HCT116 (cell line): Measurements from ENCODE around the gene TRAF2. TPM values are rescaled to one million over a fixed set of nuclear protein-coding genes. Genes with fewer than 3 reads are reported as not detected.

Experiments used
- ATAC-seq: fragments of 200-7000 bp; cut with Tn5 transposase; 2 replicates; pipeline ENCODE4 v1.9.1; 2020; ENCODE audit warnings: mild to moderate bottlenecking, moderate library complexity
- BruUV-seq: library from RNA; stranded (reverse); fragments of 400-500 nt; replicated peaks from 2 replicates; lab custom pipeline; 2021; lab: Mats Ljungman, UMichigan
- CTCF ChIA-PET: fragments of 300-600 bp; sonication (Branson Sonifier 250); formaldehyde crosslinking; loops from one replicate; lab custom pipeline; 2021; ENCODE audit warnings: antibody characterized with exemption; lab: Charles Lee
- POLR2A ChIA-PET: fragments of 300-600, 350-600 bp; sonication (Branson Sonifier 250); formaldehyde crosslinking; loops from one replicate; lab custom pipeline; 2021; ENCODE audit warnings: antibody characterized with exemption; lab: Charles Lee
- RAD21 ChIA-PET, 2 experiments: fragments of 300-600 bp; sonication (Branson Sonifier 250); formaldehyde crosslinking; loops; one replicate each; lab custom pipeline; 2023; ENCODE audit warnings: low total read pairs in 2 of 2; ENCODE audit not compliant: uncharacterized antibody in 2 of 2, unreplicated experiment in 2 of 2, low non-redundant PET in 1 of 2; lab: Charles Lee
- DNase-seq: peaks from one replicate; pipeline ENCODE4 v3.0.0-alpha.2; 2010; ENCODE audit warnings: low read depth, low spot score
- H2AFZ ChIP-seq: fragments of 200-600 bp; shearing (Covaris generic), sonication (generic); 2 replicates; pipeline ENCODE4 v1.6.1; 2017; ENCODE audit warnings: low read depth, mixed run types, mixed read lengths, antibody characterized with exemption, low read length; ENCODE audit not compliant: poor library complexity, severe bottlenecking
- H3K27ac ChIP-seq: 2 replicates; pipeline ENCODE4 v1.5.1; 2012; ENCODE audit warnings: low read depth, low read length
- H3K27me3 ChIP-seq: fragments of 200-600 bp; sonication (generic); 2 replicates; pipeline ENCODE4 v1.6.1; 2016; ENCODE audit warnings: mixed run types, low read length, mixed read lengths; ENCODE audit not compliant: insufficient read depth
- H3K36me3 ChIP-seq, 2 experiments: fragments of 200-500 bp in 1 of 2; fragments of 200-600 bp in 1 of 2; sonication (Bioruptor generic) in 1 of 2; sonication (generic) in 1 of 2; 2 replicates each; pipeline versions ENCODE4 v1.5.1 to v1.6.1; 2014 to 2016; ENCODE audit warnings: low read length in 2 of 2, inconsistent platforms in 1 of 2, mixed read lengths in 1 of 2, mixed run types in 1 of 2; ENCODE audit not compliant: insufficient read depth in 2 of 2, control insufficient read depth in 1 of 2
- H3K4me1 ChIP-seq, 2 experiments: fragments of 200-600 bp in 1 of 2; sonication (generic) in 1 of 2; 2 replicates each; pipeline versions ENCODE4 v1.5.1 to v1.6.1; 2012 to 2017; ENCODE audit warnings: low read length in 2 of 2, inconsistent platforms in 1 of 2, mild to moderate bottlenecking in 1 of 2, mixed read lengths in 1 of 2, mixed run types in 1 of 2, moderate library complexity in 1 of 2; ENCODE audit not compliant: insufficient read depth in 2 of 2, control insufficient read depth in 1 of 2
- H3K4me2 ChIP-seq: fragments of 200-600 bp; sonication (generic); 2 replicates; pipeline ENCODE4 v1.6.1; 2017; ENCODE audit warnings: mixed run types, low read length, mixed read lengths
- H3K4me3 ChIP-seq, 2 experiments: fragments of 200-600 bp in 1 of 2; sonication (generic) in 1 of 2; replicated peaks in 1 of 2; 2 replicates each; pipeline ENCODE4 v1.5.1; 2011 to 2016; ENCODE audit warnings: low read length in 2 of 2, control low read depth in 1 of 2, low read depth in 1 of 2, mild to moderate bottlenecking in 1 of 2, mixed read lengths in 1 of 2, mixed run types in 1 of 2
- H3K79me2 ChIP-seq: fragments of 200-600 bp; sonication (generic); 2 replicates; pipeline ENCODE4 v1.6.1; 2017; ENCODE audit warnings: mild to moderate bottlenecking, mixed run types, low read length, moderate library complexity, mixed read lengths; ENCODE audit not compliant: insufficient read depth
- H3K9ac ChIP-seq: fragments of 200-600 bp; sonication (generic); 2 replicates; pipeline ENCODE4 v1.6.1; 2016; ENCODE audit warnings: low read length, mixed read lengths
- H3K9me2 ChIP-seq: fragments of 200-600 bp; sonication (generic), shearing (Covaris generic); 2 replicates; pipeline ENCODE4 v1.6.1; 2017; ENCODE audit warnings: mixed run types, mild to moderate bottlenecking, moderate library complexity; ENCODE audit not compliant: insufficient read depth
- H3K9me3 ChIP-seq, 2 experiments: fragments of 200-500 bp in 1 of 2; fragments of 200-600 bp in 1 of 2; sonication (Bioruptor generic) in 1 of 2; sonication (generic) in 1 of 2; 2 replicates each; pipeline ENCODE4 v1.6.1; 2014 to 2017; ENCODE audit warnings: low read length in 2 of 2, mixed read lengths in 2 of 2, inconsistent platforms in 1 of 2, low read depth in 1 of 2, mild to moderate bottlenecking in 1 of 2, mixed run types in 1 of 2, moderate library complexity in 1 of 2; ENCODE audit not compliant: control insufficient read depth in 1 of 2, insufficient read depth in 1 of 2
- H4K20me1 ChIP-seq: fragments of 200-600 bp; sonication (generic), shearing (Covaris generic); 2 replicates; pipeline ENCODE4 v1.6.1; 2017; ENCODE audit warnings: mixed run types, mild to moderate bottlenecking, moderate library complexity; ENCODE audit not compliant: insufficient read depth
- CTCF ChIP-seq, 3 experiments: fragments of 200-600 bp in 1 of 3; sonication (generic) in 1 of 3; IDR thresholded peaks in 2 of 3; conservative IDR thresholded peaks in 1 of 3; 2 replicates each; pipeline ENCODE4 v1.5.1; 2012 to 2017; ENCODE audit warnings: low read depth in 2 of 3, low read length in 2 of 3, antibody characterized with exemption in 1 of 3, borderline replicate concordance in 1 of 3, control low read depth in 1 of 3, mild to moderate bottlenecking in 1 of 3, mixed read lengths in 1 of 3, mixed run types in 1 of 3, moderate library complexity in 1 of 3; ENCODE audit not compliant: insufficient read depth in 1 of 3
- EGR1 ChIP-seq: IDR thresholded peaks from 2 replicates; pipeline ENCODE4 v1.6.1; 2012; ENCODE audit warnings: low read depth
- ELF1 ChIP-seq: IDR thresholded peaks from 2 replicates; pipeline ENCODE4 v1.6.1; 2012; ENCODE audit warnings: low read depth, borderline replicate concordance
- EZH2 ChIP-seq: fragments of 200-600 bp; sonication (generic); IDR thresholded peaks from 2 replicates; pipeline ENCODE4 v1.6.1; 2017; ENCODE audit warnings: antibody characterized with exemption, mixed run types
- EZH2phosphoT487 ChIP-seq: fragments of 200-600 bp; IDR thresholded peaks from 2 replicates; pipeline ENCODE4 v1.6.1; 2018; ENCODE audit warnings: antibody characterized with exemption, borderline replicate concordance
- JUND ChIP-seq: IDR thresholded peaks from 2 replicates; pipeline ENCODE4 v1.6.1; 2012
- MAX ChIP-seq: IDR thresholded peaks from 2 replicates; pipeline ENCODE4 v1.6.1; 2012
- POLR2A ChIP-seq: IDR thresholded peaks from 2 replicates; pipeline ENCODE4 v1.7.0; 2011; ENCODE audit warnings: borderline replicate concordance; ENCODE audit not compliant: insufficient read depth, insufficient read length; ENCODE audit errors: extremely low read depth
- POLR2AphosphoS5 ChIP-seq: IDR thresholded peaks from 2 replicates; pipeline ENCODE4 v1.6.1; 2011; ENCODE audit warnings: mild to moderate bottlenecking, low read depth, low read length, moderate library complexity
- SP1 ChIP-seq: IDR thresholded peaks from 2 replicates; pipeline ENCODE4 v1.6.1; 2012; ENCODE audit warnings: low read depth
- ZFX ChIP-seq: fragments of 450-650 bp; IDR thresholded peaks from 2 replicates; pipeline ENCODE4 v1.6.1; 2017
- intact Hi-C: fragments of 100-400 bp; cut with micrococcal nuclease; formaldehyde crosslinking; loops from 2 replicates; pipeline ENCODE4 v1.10.0; 2022
- total RNA-seq: library from RNA; stranded (reverse); gene quantifications from one replicate; pipeline ENCODE4 v1.2.1, GENCODE V29; 2021; ENCODE audit not compliant: unreplicated experiment

TRAF2 gene
- total RNA-seq, 1 experiment from 2014 or later: 28.4 TPM

DNA sequence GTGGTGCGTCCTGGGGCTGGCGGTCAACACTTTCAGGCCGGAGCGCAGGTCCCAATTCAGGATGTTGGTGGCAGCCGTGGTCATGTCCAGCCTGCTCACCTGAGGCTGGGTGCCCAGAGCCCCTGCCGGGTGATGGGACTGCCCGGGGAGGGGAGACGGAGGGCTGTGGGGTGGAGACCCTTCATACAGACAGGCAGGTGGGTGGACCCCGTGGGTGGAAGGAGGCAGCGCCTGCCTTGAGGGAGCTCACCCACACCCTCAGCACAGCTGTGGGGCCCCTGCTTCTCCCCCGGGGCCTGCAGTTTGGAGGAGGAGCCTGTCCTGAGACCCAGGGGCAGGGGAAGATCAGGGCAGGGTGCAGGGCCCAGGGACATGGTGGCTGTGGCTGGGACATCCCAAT lies 84.0 kb downstream of the TRAF2 start:
- no peaks in the 10 kb centered on the region for H3K27me3 ChIP-seq
- no peak for ATAC-seq
- POLR2A ChIA-PET: no interaction called here
- no peak for TF ChIP-seq POLR2A
- TF ChIP-seq ZFX: no peak
- TF ChIP-seq ELF1: no peak
- TF ChIP-seq EZH2: no peak
- no peak for TF ChIP-seq CTCF (IDR thresholded peaks at IDR 0.05 in 2 of 3, conservative IDR thresholded peaks at IDR 0.05 in 1 of 3; ENCODE audit: borderline replicate concordance in 1 of 3, insufficient read depth in 1 of 3, low read depth in 2 of 3, low read length in 2 of 3)
- no peak for TF ChIP-seq EZH2phosphoT487
- TF ChIP-seq POLR2AphosphoS5: no peak
- TF ChIP-seq, all 23 proteins: peak for 0
- no peaks in the 10 kb centered on the region for H3K9me2 ChIP-seq
- no peaks in the 10 kb centered on the region for H3K36me3 ChIP-seq
- no peaks in the 10 kb centered on the region for H3K9me3 ChIP-seq
- no peak overlapping the region for H3K4me3 ChIP-seq
- H3K4me2 ChIP-seq: no peak overlapping the region
- ChIA-PET RAD21 (no interaction called here), CTCF (no interaction called here)
- no peaks in the 10 kb centered on the region for H3K79me2 ChIP-seq
- BruUV-seq: no TSS peak
- no peak for DNase-seq
- no peak overlapping the region for H3K9ac ChIP-seq
- H3K27ac ChIP-seq: no peak overlapping the region
- intact Hi-C loops: no loop called here
- no peaks in the 10 kb centered on the region for H4K20me1 ChIP-seq
- H3K4me1 ChIP-seq: peaks cover 0 to 17% of the 10 kb centered on the region in 2 experiments; a peak in 3 of 4 replicates
- H2AFZ ChIP-seq: no peak overlapping the region

- CTCF ChIA-PET: no interaction called here
These were observed 85.4 kb downstream of the TRAF2 start for GRCh38 chr9:136971746-136972145.

More at GRCh38 chr9:136971746-136972145, 85.4 kb downstream of the TRAF2 start:
- ATAC-seq (no peak), DNase-seq (no peak)
- BruUV-seq: no TSS peak
- no peaks in the 10 kb centered on the region for H3K36me3 ChIP-seq
- H3K9ac ChIP-seq: no peak overlapping the region
- no peaks in the 10 kb centered on the region for H3K27me3 ChIP-seq
- peaks cover 2 to 18% of the 10 kb centered on the region in 2 experiments; a peak in 3 of 4 replicates for H3K4me1 ChIP-seq
- no peak overlapping the region for H3K4me2 ChIP-seq
- POLR2A ChIA-PET: no interaction called here
- H2AFZ ChIP-seq: no peak overlapping the region
- H4K20me1 ChIP-seq: no peaks in the 10 kb centered on the region
- TF ChIP-seq MAX (no peak), SP1 (no peak), JUND (no peak), EGR1 (no peak), POLR2AphosphoS5 (no peak)
- TF ChIP-seq, all 23 proteins: peak for 0
- no peaks in the 10 kb centered on the region for H3K79me2 ChIP-seq
- H3K9me2 ChIP-seq: no peaks in the 10 kb centered on the region
- no peak overlapping the region for H3K27ac ChIP-seq
- intact Hi-C loops: no loop called here
- no peak overlapping the region for H3K4me3 ChIP-seq
- RAD21 ChIA-PET: no interaction called here
- H3K9me3 ChIP-seq: no peaks in the 10 kb centered on the region
